ENCODE results near the gene ATG13.

- TF ChIP-seq, protein P1, sequence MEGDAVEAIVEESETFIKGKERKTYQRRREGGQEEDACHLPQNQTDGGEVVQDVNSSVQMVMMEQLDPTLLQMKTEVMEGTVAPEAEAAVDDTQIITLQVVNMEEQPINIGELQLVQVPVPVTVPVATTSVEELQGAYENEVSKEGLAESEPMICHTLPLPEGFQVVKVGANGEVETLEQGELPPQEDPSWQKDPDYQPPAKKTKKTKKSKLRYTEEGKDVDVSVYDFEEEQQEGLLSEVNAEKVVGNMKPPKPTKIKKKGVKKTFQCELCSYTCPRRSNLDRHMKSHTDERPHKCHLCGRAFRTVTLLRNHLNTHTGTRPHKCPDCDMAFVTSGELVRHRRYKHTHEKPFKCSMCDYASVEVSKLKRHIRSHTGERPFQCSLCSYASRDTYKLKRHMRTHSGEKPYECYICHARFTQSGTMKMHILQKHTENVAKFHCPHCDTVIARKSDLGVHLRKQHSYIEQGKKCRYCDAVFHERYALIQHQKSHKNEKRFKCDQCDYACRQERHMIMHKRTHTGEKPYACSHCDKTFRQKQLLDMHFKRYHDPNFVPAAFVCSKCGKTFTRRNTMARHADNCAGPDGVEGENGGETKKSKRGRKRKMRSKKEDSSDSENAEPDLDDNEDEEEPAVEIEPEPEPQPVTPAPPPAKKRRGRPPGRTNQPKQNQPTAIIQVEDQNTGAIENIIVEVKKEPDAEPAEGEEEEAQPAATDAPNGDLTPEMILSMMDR (IDR thresholded peaks at IDR 0.05), result no peak
- TF ChIP-seq POLR2AphosphoS5 (IDR thresholded peaks at IDR 0.05), result no peak
These were observed 73.3 kb downstream of the ATG13 start for GRCh38 chr11:46690702-46691101.
